GM18861 (cell line): ENCODE data around the gene PGRMC2.

Experiments used
- ATAC-seq: cut with Tn5 transposase; IDR thresholded peaks from one replicate; pipeline ENCODE4 v1.9.1; 2021; ENCODE audit not compliant: unreplicated experiment

Gene PGRMC2

GRCh38 chr4:128287141-128287870 is at the start of gene PGRMC2:
Gene PGRMC2 (minus strand): TSS chr4:128287813. CDS start chr4:128287790, 23 bp downstream.
- ATAC-seq, result no peak

- ATAC-seq, result no peak
Observed at GRCh38 chr4:128335541-128335940, 47.9 kb upstream of the PGRMC2 start.

- ATAC-seq, result no peak
Observed at GRCh38 chr4:128334256-128334655, 46.6 kb upstream of the PGRMC2 start.

GRCh38 chr4:128333309-128334018 is 45.9 kb upstream of the PGRMC2 start:
- ATAC-seq, result no peak

GRCh38 chr4:128332081-128332480 is 44.5 kb upstream of the PGRMC2 start:
- no peak for ATAC-seq

GRCh38 chr4:128329638-128330037 is 42.0 kb upstream of the PGRMC2 start:
- ATAC-seq, result no peak

- no peak for ATAC-seq
Observed at GRCh38 chr4:128328106-128328505, 40.5 kb upstream of the PGRMC2 start.

GRCh38 chr4:128323401-128323800 is 35.8 kb upstream of the PGRMC2 start:
- ATAC-seq, result no peak

GRCh38 chr4:128322986-128323385 is 35.4 kb upstream of the PGRMC2 start:
- ATAC-seq, result no peak

GRCh38 chr4:128322311-128322710 is 34.7 kb upstream of the PGRMC2 start:
- no peak for ATAC-seq

GRCh38 chr4:128320656-128321055 is 33.0 kb upstream of the PGRMC2 start:
- ATAC-seq, result no peak

- ATAC-seq, result no peak
Observed at GRCh38 chr4:128315756-128316520, 28.3 kb upstream of the PGRMC2 start.

GRCh38 chr4:128311659-128312403 is 24.2 kb upstream of the PGRMC2 start:
- no peak for ATAC-seq

GRCh38 chr4:128310266-128310697 is 22.7 kb upstream of the PGRMC2 start:
- ATAC-seq, result no peak

GRCh38 chr4:128309585-128309984 is 22.0 kb upstream of the PGRMC2 start:
- ATAC-seq, result no peak

- ATAC-seq, result no peak
Observed at GRCh38 chr4:128308986-128309385, 21.4 kb upstream of the PGRMC2 start.

- no peak for ATAC-seq
Observed at GRCh38 chr4:128307123-128307571, 19.5 kb upstream of the PGRMC2 start.

- ATAC-seq, result no peak
Observed at GRCh38 chr4:128305942-128306341, 18.3 kb upstream of the PGRMC2 start.

GRCh38 chr4:128303986-128304385 is 16.4 kb upstream of the PGRMC2 start:
- ATAC-seq, result no peak

GRCh38 chr4:128303405-128303785 is 15.8 kb upstream of the PGRMC2 start:
- no peak for ATAC-seq

GRCh38 chr4:128301979-128302378 is 14.4 kb upstream of the PGRMC2 start:
- ATAC-seq, result no peak
